ENCODE measurements around the gene CCR2. TPM values are rescaled to one million over a fixed set of nuclear protein-coding genes. Genes with fewer than 3 reads are reported as not detected.

Gene CCR2
- total RNA-seq, 3 donors from 2014 or later, result 0.18 to 1.4 (median 0.41) TPM

DNA sequence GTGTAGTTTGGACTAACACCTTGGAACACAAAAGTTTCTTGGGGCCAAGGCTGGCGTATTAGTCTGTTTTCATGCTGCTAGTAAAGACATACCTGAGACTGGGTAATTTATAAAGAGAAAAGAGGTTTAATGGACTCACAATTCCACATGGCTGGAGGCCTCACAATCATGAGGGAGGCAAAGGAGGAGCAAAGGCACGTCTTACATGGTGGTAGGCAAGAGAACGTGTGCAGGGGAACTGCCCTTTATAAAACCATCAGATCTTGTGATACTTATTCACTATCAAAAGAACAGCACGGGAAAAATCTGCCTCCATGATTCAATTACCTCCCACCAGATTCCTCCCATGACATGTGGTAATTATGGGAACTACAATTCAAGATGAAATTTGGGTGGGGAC, 9.4 kb upstream of the CCR2 start:
- Mint-ChIP-seq H3K9me3 (peaks cover 10% of the 10 kb centered on the region), H3K4me3 (no peak overlapping the region), H3K36me3 (ENCODE audit: insufficient read depth) (no peaks in the 10 kb centered on the region), H3K4me1 (ENCODE audit: low read depth) (peaks cover 15% of the 10 kb centered on the region), H3K27me3 (ENCODE audit: low read depth) (no peaks in the 10 kb centered on the region)
- ATAC-seq (no peak), DNase-seq (no peak)

- Mint-ChIP-seq H3K4me3 (no peak overlapping the region), H3K27me3 (ENCODE audit: low read depth) (no peaks in the 10 kb centered on the region), H3K4me1 (ENCODE audit: low read depth) (peaks cover 57% of the 10 kb centered on the region), H3K9me3 (no peaks in the 10 kb centered on the region), H3K36me3 (ENCODE audit: insufficient read depth) (no peaks in the 10 kb centered on the region)
- ATAC-seq (no peak), DNase-seq (no peak)
Measured at GRCh38 chr3:46348823-46349482, 5.0 kb upstream of the CCR2 start.

- Mint-ChIP-seq H3K4me1 (ENCODE audit: low read depth) (peaks cover 63% of the 10 kb centered on the region), H3K9me3 (no peaks in the 10 kb centered on the region), H3K27me3 (ENCODE audit: low read depth) (no peaks in the 10 kb centered on the region), H3K36me3 (ENCODE audit: insufficient read depth) (no peaks in the 10 kb centered on the region), H3K4me3 (peak overlapping the region; percentile 11)
- DNase-seq, result no peak
- ATAC-seq, result peak in 1 of 2 donors; percentile 8
Measured at GRCh38 chr3:46349484-46350261, 4.2 kb upstream of the CCR2 start.

DNA sequence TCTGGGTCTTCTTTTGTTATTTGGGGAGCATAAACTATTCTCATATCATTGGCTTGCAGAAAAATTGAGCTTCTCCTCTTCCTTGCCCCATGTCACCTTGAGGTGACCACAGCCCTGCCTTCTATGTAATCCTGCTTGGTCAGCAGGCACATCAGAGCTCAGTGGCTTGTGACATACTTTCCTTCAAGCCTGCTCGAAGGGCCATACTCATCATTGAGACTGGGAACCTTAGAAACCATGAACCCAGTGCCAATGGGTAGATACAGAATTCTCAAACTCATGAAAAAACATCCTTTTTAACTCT, 3.7 kb upstream of the CCR2 start:
- no peaks in the 10 kb centered on the region for H3K27me3 Mint-ChIP-seq (ENCODE audit: low read depth)
- peaks cover 67% of the 10 kb centered on the region for H3K4me1 Mint-ChIP-seq (ENCODE audit: low read depth)
- DNase-seq (no peak), ATAC-seq (no peak)
- H3K9me3 Mint-ChIP-seq, result no peaks in the 10 kb centered on the region
- H3K4me3 Mint-ChIP-seq, result no peak overlapping the region
- H3K36me3 Mint-ChIP-seq (ENCODE audit: insufficient read depth), result no peaks in the 10 kb centered on the region

DNA sequence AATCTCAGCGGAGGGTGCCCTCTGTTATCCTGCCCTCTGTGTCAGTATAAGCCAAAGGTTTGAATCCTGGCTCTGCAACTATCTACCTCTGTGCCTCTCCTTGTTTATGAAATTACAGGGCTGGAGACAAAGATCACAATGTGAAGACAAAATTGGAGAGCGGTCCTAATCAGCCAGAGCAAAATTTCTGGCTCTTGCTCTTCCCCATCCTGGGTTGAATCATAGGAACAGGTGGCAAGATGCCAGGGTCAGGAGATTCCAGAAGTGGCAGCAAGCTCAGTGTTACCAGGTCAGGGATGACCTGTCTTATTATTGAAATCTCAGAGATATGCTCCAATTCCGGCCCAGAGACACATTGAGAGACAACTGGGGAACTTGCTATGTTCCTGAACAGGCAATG, 2.3 kb upstream of the CCR2 start:
- no peak for ATAC-seq
- Mint-ChIP-seq H3K27me3 (ENCODE audit: low read depth) (no peaks in the 10 kb centered on the region), H3K4me3 (no peak overlapping the region), H3K36me3 (ENCODE audit: insufficient read depth) (no peaks in the 10 kb centered on the region), H3K4me1 (ENCODE audit: low read depth) (peaks cover 78% of the 10 kb centered on the region), H3K9me3 (no peaks in the 10 kb centered on the region)
- DNase-seq, result no peak

DNA sequence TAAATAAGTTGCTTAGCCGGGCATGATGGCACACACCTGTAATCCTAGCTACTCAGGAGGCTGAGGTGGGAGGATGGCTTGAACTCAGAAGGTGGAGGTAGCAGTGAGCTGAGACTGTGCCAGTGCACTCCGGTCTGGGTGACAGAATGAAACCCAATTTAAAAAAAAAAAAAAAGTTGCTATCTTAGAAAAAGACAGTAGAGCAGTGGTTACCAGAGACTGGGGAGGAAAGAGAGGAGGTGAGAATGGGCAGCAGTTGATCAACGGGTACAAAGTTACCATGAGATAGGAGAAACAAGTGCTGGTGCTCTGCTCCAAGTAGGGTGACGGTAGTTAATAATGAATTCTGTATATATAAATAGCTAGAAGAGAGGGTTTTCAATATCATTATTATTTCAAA, 821 bp upstream of the CCR2 start:
- Mint-ChIP-seq H3K4me3 (peak overlapping the region; percentile 24), H3K9me3 (no peaks in the 10 kb centered on the region), H3K36me3 (ENCODE audit: insufficient read depth) (no peaks in the 10 kb centered on the region), H3K27me3 (ENCODE audit: low read depth) (peaks cover 2% of the 10 kb centered on the region), H3K4me1 (ENCODE audit: low read depth) (peaks cover 80% of the 10 kb centered on the region)
- ATAC-seq (no peak), DNase-seq (no peak)

GRCh38 chr3:46354478-46354877, 567 bp downstream of the CCR2 start:
- Mint-ChIP-seq H3K27me3 (ENCODE audit: low read depth) (peaks cover 2% of the 10 kb centered on the region), H3K9me3 (no peaks in the 10 kb centered on the region), H3K36me3 (ENCODE audit: insufficient read depth) (no peaks in the 10 kb centered on the region), H3K4me1 (ENCODE audit: low read depth) (peaks cover 79% of the 10 kb centered on the region), H3K4me3 (peak overlapping the region; percentile 61)
- ATAC-seq (peak; percentile 41 to 46), DNase-seq (no peak)

DNA sequence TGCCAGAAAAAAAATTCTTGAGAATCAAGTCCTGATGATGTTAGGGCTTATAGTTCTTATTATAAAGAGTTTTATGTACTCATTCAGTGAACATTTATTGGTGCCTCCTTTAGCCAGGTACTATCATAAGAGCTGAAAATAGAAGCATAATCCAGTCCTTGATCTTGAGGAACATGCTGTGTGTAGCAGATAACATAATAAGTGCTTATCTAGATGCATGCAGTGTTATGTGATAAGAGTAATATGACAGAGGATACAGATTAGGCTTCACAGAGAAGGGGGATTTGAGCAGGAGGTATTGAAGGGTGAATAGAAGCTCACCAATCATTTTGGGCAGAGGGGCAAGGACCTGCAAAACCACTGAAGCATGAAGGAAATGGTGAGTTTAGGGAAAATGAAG, 1.1 kb downstream of the CCR2 start:
- Mint-ChIP-seq H3K27me3 (ENCODE audit: low read depth) (peaks cover 2% of the 10 kb centered on the region), H3K4me3 (peak overlapping the region; percentile 22), H3K4me1 (ENCODE audit: low read depth) (peaks cover 78% of the 10 kb centered on the region), H3K36me3 (ENCODE audit: insufficient read depth) (no peaks in the 10 kb centered on the region), H3K9me3 (no peaks in the 10 kb centered on the region)
- no peak for DNase-seq
- ATAC-seq, result no peak

GRCh38 chr3:46356276-46356675, 2.4 kb downstream of the CCR2 start:
- ATAC-seq (no peak), DNase-seq (no peak)
- H3K4me3 Mint-ChIP-seq, result no peak overlapping the region
- H3K4me1 Mint-ChIP-seq (ENCODE audit: low read depth), result peaks cover 76% of the 10 kb centered on the region
- H3K27me3 Mint-ChIP-seq (ENCODE audit: low read depth), result peaks cover 2% of the 10 kb centered on the region
- no peaks in the 10 kb centered on the region for H3K9me3 Mint-ChIP-seq
- H3K36me3 Mint-ChIP-seq (ENCODE audit: insufficient read depth), result no peaks in the 10 kb centered on the region

GRCh38 chr3:46356909-46357308, 3.0 kb downstream of the CCR2 start:
- peaks cover 77% of the 10 kb centered on the region for H3K4me1 Mint-ChIP-seq (ENCODE audit: low read depth)
- ATAC-seq (no peak), DNase-seq (no peak)
- peaks cover 2% of the 10 kb centered on the region for H3K27me3 Mint-ChIP-seq (ENCODE audit: low read depth)
- H3K9me3 Mint-ChIP-seq, result no peaks in the 10 kb centered on the region
- no peaks in the 10 kb centered on the region for H3K36me3 Mint-ChIP-seq (ENCODE audit: insufficient read depth)
- peak overlapping the region; percentile 35 for H3K4me3 Mint-ChIP-seq

DNA sequence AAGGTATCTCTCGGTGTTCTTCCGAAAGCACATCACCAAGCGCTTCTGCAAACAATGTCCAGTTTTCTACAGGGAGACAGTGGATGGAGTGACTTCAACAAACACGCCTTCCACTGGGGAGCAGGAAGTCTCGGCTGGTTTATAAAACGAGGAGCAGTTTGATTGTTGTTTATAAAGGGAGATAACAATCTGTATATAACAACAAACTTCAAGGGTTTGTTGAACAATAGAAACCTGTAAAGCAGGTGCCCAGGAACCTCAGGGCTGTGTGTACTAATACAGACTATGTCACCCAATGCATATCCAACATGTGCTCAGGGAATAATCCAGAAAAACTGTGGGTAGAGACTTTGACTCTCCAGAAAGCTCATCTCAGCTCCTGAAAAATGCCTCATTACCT, 4.6 kb downstream of the CCR2 start:
- no peak for ATAC-seq
- H3K4me1 Mint-ChIP-seq (ENCODE audit: low read depth), result peaks cover 69% of the 10 kb centered on the region
- peaks cover 2% of the 10 kb centered on the region for H3K27me3 Mint-ChIP-seq (ENCODE audit: low read depth)
- no peak overlapping the region for H3K4me3 Mint-ChIP-seq
- no peaks in the 10 kb centered on the region for H3K9me3 Mint-ChIP-seq
- no peak for DNase-seq
- no peaks in the 10 kb centered on the region for H3K36me3 Mint-ChIP-seq (ENCODE audit: insufficient read depth)

DNA sequence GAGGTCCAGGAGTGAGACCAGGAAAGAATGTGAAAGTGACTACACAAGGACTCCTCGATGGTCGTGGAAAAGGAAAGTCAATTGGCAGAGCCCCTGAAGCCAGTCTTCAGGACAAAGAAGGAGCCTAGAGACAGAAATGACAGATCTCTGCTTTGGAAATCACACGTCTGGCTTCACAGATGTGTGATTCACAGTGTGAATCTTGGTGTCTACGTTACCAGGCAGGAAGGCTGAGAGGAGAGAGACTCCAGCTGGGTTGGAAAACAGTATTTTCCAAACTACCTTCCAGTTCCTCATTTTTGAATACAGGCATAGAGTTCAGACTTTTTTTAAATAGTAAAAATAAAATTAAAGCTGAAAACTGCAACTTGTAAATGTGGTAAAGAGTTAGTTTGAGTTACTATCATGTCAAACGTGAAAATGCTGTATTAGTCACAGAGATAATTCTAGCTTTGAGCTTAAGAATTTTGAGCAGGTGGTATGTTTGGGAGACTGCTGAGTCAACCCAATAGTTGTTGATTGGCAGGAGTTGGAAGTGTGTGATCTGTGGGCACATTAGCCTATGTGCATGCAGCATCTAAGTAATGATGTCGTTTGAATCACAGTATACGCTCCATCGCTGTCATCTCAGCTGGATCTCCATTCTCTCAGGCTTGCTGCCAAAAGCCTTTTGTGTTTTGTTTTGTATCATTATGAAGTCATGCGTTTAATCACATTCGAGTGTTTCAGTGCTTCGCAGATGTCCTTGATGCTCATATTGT, 6.0 kb downstream of the CCR2 start:
- H3K4me1 Mint-ChIP-seq (ENCODE audit: low read depth), result peaks cover 57% of the 10 kb centered on the region
- H3K9me3 Mint-ChIP-seq, result no peaks in the 10 kb centered on the region
- no peaks in the 10 kb centered on the region for H3K36me3 Mint-ChIP-seq (ENCODE audit: insufficient read depth)
- DNase-seq (no peak), ATAC-seq (peak; percentile 94 to 96)
- H3K27me3 Mint-ChIP-seq (ENCODE audit: low read depth), result peaks cover 2% of the 10 kb centered on the region
- H3K4me3 Mint-ChIP-seq, result no peak overlapping the region

DNA sequence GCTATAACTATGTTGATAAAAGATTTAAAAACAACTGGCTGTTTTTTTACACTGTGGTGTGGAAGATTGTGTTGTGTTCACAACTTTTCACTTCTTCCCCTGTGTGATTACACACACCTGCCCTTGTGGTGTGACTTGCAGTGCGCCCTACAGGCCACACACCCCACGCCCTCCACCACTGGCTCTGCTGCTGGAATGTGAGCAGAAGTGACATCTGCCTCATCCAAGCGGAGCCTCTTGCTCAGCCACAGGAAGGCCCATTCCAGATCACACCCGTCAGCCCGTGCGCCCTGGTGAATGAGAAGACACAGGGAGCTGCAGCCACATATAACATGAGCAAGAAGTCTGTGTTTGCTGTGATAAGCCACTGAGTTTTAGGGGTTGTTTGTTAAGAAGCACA, 7.0 kb downstream of the CCR2 start:
- peaks cover 2% of the 10 kb centered on the region for H3K27me3 Mint-ChIP-seq (ENCODE audit: low read depth)
- ATAC-seq (no peak), DNase-seq (no peak)
- H3K4me3 Mint-ChIP-seq, result no peak overlapping the region
- peaks cover 47% of the 10 kb centered on the region for H3K4me1 Mint-ChIP-seq (ENCODE audit: low read depth)
- no peaks in the 10 kb centered on the region for H3K9me3 Mint-ChIP-seq
- H3K36me3 Mint-ChIP-seq (ENCODE audit: insufficient read depth), result no peaks in the 10 kb centered on the region

- no peak for DNase-seq
- no peak for ATAC-seq
- Mint-ChIP-seq H3K4me1 (ENCODE audit: low read depth) (peaks cover 44% of the 10 kb centered on the region), H3K4me3 (no peak overlapping the region), H3K9me3 (no peaks in the 10 kb centered on the region), H3K36me3 (ENCODE audit: insufficient read depth) (no peaks in the 10 kb centered on the region), H3K27me3 (ENCODE audit: low read depth) (peaks cover 2% of the 10 kb centered on the region)
Measured at GRCh38 chr3:46361408-46362283, 7.7 kb downstream of the CCR2 start.

Data from activated T-cell treated with anti-CD3 and anti-CD28 coated beads, Interleukin-2, amount 50 U/mL, for 4 hours (primary cell).